GM21576 (cell line): ENCODE results near the gene SLAMF8.

Experiments
- ATAC-seq: cut with Tn5 transposase; IDR thresholded peaks from one replicate; pipeline ENCODE4 v1.9.1; 2021; ENCODE audit warnings: mild to moderate bottlenecking, moderate library complexity; ENCODE audit not compliant: unreplicated experiment

The SLAMF8 gene

DNA sequence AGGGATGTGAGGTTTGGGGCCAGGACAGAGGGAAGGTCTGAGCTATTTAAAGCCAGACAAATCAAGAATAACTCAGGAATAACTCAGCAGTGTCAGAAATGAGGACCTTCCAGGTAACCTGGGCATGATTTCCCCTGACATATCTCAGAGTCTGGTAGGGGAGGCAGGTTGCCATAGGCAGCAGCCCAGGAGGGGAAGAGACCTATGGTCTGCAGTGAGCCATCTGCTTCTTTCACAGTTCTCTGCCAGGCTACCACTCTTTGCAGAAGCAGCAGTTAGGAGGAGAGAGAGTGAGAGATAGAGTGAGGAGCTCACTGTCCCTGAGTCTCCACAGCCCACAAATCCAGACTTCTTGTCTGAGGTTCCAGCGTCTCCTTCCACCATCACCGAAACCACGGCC, 42.1 kb downstream of the SLAMF8 start:
- ATAC-seq = no peak

GRCh38 chr1:159869173-159869572, 42.5 kb downstream of the SLAMF8 start:
- no peak for ATAC-seq

DNA sequence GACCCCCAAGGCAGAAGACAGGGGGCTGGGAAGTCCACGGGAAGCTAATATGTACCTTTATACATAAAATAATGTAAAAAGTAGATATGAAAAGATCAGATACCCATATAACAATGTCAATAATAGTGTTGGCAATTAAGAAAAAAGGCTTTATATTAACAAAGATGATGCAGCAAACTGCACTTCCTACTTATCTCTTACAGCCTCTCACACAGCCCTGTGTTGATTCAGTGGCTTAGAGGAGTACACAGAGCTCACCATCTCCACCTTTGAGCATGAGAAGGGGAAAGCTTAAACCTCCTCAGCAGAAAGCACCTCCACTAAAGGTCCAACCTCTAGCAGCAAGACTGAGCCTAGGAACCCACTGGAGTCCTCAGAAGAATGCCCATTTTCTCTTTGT, 42.9 kb downstream of the SLAMF8 start:
- no peak for ATAC-seq

DNA sequence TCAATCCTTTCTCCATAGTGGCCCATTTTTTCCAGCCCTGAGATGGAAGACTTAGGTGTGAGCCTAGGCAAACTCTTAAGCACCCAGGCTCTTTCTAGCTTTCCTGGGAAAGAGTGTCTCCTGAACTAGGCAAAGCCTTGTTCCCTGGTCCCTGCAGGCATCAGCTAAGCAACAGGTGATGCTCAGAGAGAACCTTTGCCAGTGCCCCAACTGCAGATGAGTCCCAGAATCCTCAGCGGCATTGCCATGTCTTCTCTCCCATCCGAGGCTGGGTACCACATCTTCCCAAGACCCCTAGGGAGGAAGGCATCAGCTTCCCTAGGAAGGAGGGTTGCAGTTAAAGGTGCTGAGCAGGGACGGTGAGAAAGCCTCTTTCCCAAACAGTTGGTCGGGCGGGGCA, 44.0 kb downstream of the SLAMF8 start:
- ATAC-seq = no peak

GRCh38 chr1:159872891-159873290, 46.2 kb downstream of the SLAMF8 start:
- no peak for ATAC-seq

- ATAC-seq = no peak
Measured at GRCh38 chr1:159873530-159874143, 47.0 kb downstream of the SLAMF8 start.

- ATAC-seq = no peak
Measured at GRCh38 chr1:159877695-159878444, 51.2 kb downstream of the SLAMF8 start.

DNA sequence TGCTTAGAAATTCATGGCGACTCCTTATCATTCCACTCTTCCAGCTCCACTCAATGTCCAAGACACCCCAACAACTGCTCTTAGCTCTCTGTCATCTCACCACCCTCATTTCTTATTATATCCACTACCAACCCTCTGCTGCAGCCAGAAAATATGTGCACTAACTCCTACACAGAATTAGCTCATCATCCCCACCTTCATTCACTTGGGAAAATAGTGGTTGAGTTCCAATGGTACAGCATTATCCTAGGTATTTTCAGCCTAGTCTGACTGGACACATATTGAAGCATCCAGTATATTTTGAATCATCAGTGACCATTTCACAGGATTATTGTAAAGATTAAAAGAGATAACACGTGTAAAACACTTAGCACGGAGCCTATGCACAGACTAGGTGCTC, 52.5 kb downstream of the SLAMF8 start:
- no peak for ATAC-seq

GRCh38 chr1:159879977-159880376, 53.3 kb downstream of the SLAMF8 start:
- ATAC-seq = no peak

DNA sequence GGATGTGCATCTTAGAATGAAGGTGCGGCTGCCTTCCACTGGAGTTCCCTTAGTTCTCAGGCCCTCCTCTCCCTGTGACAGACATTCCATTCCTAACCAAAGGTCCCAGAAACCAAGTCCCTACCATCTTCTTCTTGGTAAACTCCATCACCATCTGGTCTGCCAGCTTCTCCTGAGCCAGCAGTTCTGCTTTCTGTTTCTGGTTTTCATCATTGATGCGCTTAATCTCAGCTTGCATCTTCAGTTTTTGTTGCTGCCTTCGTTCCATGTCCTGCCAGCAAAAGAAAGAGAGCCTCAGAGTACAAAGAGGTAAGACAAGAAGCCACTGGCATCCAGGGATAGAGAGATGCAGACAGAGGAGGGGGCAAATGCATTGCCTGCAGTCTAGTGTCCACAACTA, 53.8 kb downstream of the SLAMF8 start:
- no peak for ATAC-seq

GRCh38 chr1:159881622-159882526, 55.2 kb downstream of the SLAMF8 start:
- no peak for ATAC-seq

DNA sequence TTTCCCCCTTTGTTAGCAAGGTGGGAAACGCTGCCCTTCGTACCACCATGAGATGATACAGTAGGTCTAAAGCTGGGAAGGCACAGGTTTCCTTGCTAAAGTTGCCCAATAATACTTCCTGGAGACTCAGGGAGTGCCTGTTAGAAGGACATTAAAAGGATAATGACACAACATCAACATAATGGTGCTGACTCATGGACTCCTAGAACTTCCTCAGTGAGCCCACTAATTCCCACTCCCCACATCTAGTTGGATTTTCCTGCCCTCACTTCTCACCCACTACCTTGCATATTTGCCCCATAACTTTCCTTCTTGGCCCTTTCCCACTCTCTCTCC, 55.8 kb downstream of the SLAMF8 start:
- ATAC-seq = no peak

GRCh38 chr1:159883134-159883533, 56.5 kb downstream of the SLAMF8 start:
- ATAC-seq = no peak

GRCh38 chr1:159884296-159884695, 57.6 kb downstream of the SLAMF8 start:
- no peak for ATAC-seq
